ENCODE data around the gene SLK. TPM values are rescaled to one million over a fixed set of nuclear protein-coding genes. Genes with fewer than 3 reads are reported as not detected.

The SLK gene
- total RNA-seq, 1 experiment from 2014 or later, result 40.8 TPM

DNA sequence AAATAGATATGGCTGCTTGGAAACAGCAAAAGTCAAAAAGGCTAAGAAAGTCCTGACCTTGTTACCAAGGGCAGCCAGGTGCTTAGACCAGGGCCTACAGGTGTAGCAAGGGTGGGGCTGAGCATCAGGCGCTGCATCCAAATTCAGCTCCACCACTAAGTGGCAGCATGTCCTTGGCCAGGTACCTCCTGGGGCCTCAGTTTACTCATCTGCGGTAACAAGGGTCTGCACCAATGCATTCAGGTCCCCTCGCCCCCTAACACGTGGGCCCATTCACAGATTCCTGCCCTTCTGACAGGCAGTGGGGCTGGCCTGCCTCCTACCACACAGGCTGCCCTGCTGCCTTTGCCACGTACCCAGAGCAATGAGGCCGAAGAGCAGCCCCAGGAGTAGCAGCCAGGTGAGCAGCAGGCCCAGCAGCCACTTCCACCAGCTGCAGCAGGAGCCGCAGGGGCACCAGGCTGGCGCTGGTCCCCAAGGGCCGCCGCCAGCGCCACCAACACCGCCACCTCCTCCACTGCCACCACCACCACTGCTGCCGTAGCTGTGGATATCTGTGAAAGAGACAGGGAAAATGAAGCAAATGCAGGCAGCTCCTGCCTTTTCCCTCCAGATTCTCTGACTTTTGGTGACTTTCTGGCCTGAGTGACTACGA lies 89.8 kb downstream of the SLK start:
- BruUV-seq (replicated peaks), result no TSS peak
- ChIA-PET POLR2A (interaction anchor here (0.8 to 0.9 kb wide), 2 partner anchors 64 to 218 kb away, joined by 3 to 19 read pairs; no protein-coding TSS in a partner anchor), CTCF (interaction anchor here (0.5 kb wide), 1 partner anchor 74 kb away, joined by 4 read pairs; no protein-coding TSS in a partner anchor)
- ATAC-seq, result no peak
- in situ Hi-C loops (cut with HindIII; ENCODE audit: low pct_unique_long_range_greater_than_20kb, low sequenced_read_pairs), result no loop called here
- no peak for DNase-seq (ENCODE audit: low read depth, low spot score)
- Histone ChIP-seq H3K4me3 (ENCODE audit: low read depth in 2 of 2, low read length in 2 of 2) (no peak overlapping the region), H3K4me1 (ENCODE audit: control insufficient read depth, insufficient read depth, low read length) (no peaks in the 10 kb centered on the region), H3K27me3 (ENCODE audit: control insufficient read depth, insufficient read depth, low read length) (no peaks in the 10 kb centered on the region), H3K9me3 (ENCODE audit: control insufficient read depth, insufficient read depth, low read depth, low read length) (no peaks in the 10 kb centered on the region), H3K27ac (ENCODE audit: low read length) (no peak overlapping the region), H3K36me3 (ENCODE audit: control insufficient read depth, insufficient read depth, low read length) (no peaks in the 10 kb centered on the region)
- intact Hi-C loops (cut with micrococcal nuclease; ENCODE audit: unreplicated experiment), result no loop called here
- TF ChIP-seq TCF7L2 (IDR thresholded peaks at IDR 0.05; ENCODE audit: low read depth, low read length) (no peak), POLR2AphosphoS5 (IDR thresholded peaks at IDR 0.05; ENCODE audit: low read depth, low read length) (no peak), SIN3A (IDR thresholded peaks at IDR 0.05; ENCODE audit: borderline replicate concordance, insufficient read depth, low read depth, low read length) (no peak)
- TF ChIP-seq, protein P1, sequence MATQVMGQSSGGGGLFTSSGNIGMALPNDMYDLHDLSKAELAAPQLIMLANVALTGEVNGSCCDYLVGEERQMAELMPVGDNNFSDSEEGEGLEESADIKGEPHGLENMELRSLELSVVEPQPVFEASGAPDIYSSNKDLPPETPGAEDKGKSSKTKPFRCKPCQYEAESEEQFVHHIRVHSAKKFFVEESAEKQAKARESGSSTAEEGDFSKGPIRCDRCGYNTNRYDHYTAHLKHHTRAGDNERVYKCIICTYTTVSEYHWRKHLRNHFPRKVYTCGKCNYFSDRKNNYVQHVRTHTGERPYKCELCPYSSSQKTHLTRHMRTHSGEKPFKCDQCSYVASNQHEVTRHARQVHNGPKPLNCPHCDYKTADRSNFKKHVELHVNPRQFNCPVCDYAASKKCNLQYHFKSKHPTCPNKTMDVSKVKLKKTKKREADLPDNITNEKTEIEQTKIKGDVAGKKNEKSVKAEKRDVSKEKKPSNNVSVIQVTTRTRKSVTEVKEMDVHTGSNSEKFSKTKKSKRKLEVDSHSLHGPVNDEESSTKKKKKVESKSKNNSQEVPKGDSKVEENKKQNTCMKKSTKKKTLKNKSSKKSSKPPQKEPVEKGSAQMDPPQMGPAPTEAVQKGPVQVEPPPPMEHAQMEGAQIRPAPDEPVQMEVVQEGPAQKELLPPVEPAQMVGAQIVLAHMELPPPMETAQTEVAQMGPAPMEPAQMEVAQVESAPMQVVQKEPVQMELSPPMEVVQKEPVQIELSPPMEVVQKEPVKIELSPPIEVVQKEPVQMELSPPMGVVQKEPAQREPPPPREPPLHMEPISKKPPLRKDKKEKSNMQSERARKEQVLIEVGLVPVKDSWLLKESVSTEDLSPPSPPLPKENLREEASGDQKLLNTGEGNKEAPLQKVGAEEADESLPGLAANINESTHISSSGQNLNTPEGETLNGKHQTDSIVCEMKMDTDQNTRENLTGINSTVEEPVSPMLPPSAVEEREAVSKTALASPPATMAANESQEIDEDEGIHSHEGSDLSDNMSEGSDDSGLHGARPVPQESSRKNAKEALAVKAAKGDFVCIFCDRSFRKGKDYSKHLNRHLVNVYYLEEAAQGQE (IDR thresholded peaks at IDR 0.05; ENCODE audit: insufficient read depth in 1 of 2, low read depth in 2 of 2, low read length in 1 of 2), result no peak
- TF ChIP-seq, protein P2, sequence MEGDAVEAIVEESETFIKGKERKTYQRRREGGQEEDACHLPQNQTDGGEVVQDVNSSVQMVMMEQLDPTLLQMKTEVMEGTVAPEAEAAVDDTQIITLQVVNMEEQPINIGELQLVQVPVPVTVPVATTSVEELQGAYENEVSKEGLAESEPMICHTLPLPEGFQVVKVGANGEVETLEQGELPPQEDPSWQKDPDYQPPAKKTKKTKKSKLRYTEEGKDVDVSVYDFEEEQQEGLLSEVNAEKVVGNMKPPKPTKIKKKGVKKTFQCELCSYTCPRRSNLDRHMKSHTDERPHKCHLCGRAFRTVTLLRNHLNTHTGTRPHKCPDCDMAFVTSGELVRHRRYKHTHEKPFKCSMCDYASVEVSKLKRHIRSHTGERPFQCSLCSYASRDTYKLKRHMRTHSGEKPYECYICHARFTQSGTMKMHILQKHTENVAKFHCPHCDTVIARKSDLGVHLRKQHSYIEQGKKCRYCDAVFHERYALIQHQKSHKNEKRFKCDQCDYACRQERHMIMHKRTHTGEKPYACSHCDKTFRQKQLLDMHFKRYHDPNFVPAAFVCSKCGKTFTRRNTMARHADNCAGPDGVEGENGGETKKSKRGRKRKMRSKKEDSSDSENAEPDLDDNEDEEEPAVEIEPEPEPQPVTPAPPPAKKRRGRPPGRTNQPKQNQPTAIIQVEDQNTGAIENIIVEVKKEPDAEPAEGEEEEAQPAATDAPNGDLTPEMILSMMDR (IDR thresholded peaks at IDR 0.05), result no peak

DNA sequence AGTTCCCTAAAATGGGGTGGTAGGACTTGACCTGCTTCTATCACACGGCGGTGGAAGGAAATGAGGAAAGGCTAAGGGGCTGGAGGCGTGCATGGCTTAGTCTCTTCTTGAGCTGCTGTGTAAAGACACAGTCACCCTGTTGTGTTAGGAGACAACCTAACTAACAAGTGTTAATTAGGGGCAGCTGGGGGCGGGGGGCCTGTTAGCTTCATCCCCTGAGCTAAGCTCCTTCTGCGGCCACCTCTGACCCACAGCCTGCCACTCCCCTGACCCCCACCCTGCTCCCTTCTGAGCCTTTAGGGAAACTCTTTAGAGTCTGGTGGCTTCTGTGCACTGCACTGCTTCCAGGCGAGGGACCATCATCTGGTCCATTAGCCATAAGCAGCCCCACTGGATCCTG lies 90.8 kb downstream of the SLK start:
- intact Hi-C loops (cut with micrococcal nuclease; ENCODE audit: unreplicated experiment) (no loop called here), in situ Hi-C loops (cut with HindIII; ENCODE audit: low pct_unique_long_range_greater_than_20kb, low sequenced_read_pairs) (no loop called here)
- no peak for DNase-seq (ENCODE audit: low read depth, low spot score)
- no TSS peak for BruUV-seq (replicated peaks)
- Histone ChIP-seq H3K36me3 (ENCODE audit: control insufficient read depth, insufficient read depth, low read length) (no peaks in the 10 kb centered on the region), H3K27me3 (ENCODE audit: control insufficient read depth, insufficient read depth, low read length) (no peaks in the 10 kb centered on the region), H3K27ac (ENCODE audit: low read length) (no peak overlapping the region), H3K4me3 (ENCODE audit: low read depth in 2 of 2, low read length in 2 of 2) (no peak overlapping the region), H3K4me1 (ENCODE audit: control insufficient read depth, insufficient read depth, low read length) (no peaks in the 10 kb centered on the region), H3K9me3 (ENCODE audit: control insufficient read depth, insufficient read depth, low read depth, low read length) (no peaks in the 10 kb centered on the region)
- TF ChIP-seq POLR2AphosphoS5 (IDR thresholded peaks at IDR 0.05; ENCODE audit: low read depth, low read length) (no peak), TCF7L2 (IDR thresholded peaks at IDR 0.05; ENCODE audit: low read depth, low read length) (no peak), SIN3A (IDR thresholded peaks at IDR 0.05; ENCODE audit: borderline replicate concordance, insufficient read depth, low read depth, low read length) (no peak)
- TF ChIP-seq, protein P2 (IDR thresholded peaks at IDR 0.05), result no peak
- no peak for ATAC-seq
- ChIA-PET POLR2A (interaction anchor here (0.8 kb wide), 1 partner anchor 217 kb away, joined by 3 read pairs; no protein-coding TSS in a partner anchor), CTCF (interaction anchor here (0.7 kb wide), 1 partner anchor 64 kb away, joined by 3 read pairs; the partner anchor contains the start of gene SFR1)

Data from Panc1 (cell line).